GM20000 (cell line): ENCODE results near the gene COL23A1.
"Not testable (repeated sequence)": the region's sequence is repeated elsewhere in the genome, so short reads cannot be mapped to it uniquely, and the experiment has no call there.

Experiments
- DNase-seq: peaks from one replicate; pipeline ENCODE4 v3.0.0; 2012; ENCODE audit warnings: low spot score
- CTCF ChIP-seq: IDR thresholded peaks from 2 replicates; pipeline ENCODE4 v1.5.1; 2012; ENCODE audit warnings: mild to moderate bottlenecking, control low read depth; ENCODE audit errors: extremely low read depth, missing control alignments

The COL23A1 gene

GRCh38 chr5:178371362-178372111, 218.7 kb downstream of the COL23A1 start:
- no peak for TF ChIP-seq CTCF
- DNase-seq: no peak

- TF ChIP-seq CTCF: no peak
- DNase-seq: no peak
Observed at GRCh38 chr5:178370102-178370501, 220.1 kb downstream of the COL23A1 start.

GRCh38 chr5:178369469-178369868, 220.7 kb downstream of the COL23A1 start:
- not testable (repeated sequence) for DNase-seq

GRCh38 chr5:178368716-178369300, 221.4 kb downstream of the COL23A1 start:
- no peak for DNase-seq
- no peak for TF ChIP-seq CTCF

GRCh38 chr5:178368274-178368673, 221.9 kb downstream of the COL23A1 start:
- DNase-seq: no peak
- TF ChIP-seq CTCF: no peak

GRCh38 chr5:178367736-178368120, 222.5 kb downstream of the COL23A1 start:
- TF ChIP-seq CTCF: no peak
- DNase-seq: no peak

- no peak for TF ChIP-seq CTCF
- no peak for DNase-seq
Observed at GRCh38 chr5:178366998-178367735, 223.0 kb downstream of the COL23A1 start.
